Measurements from ENCODE around the gene NUDT16L1.

The NUDT16L1 gene

DNA sequence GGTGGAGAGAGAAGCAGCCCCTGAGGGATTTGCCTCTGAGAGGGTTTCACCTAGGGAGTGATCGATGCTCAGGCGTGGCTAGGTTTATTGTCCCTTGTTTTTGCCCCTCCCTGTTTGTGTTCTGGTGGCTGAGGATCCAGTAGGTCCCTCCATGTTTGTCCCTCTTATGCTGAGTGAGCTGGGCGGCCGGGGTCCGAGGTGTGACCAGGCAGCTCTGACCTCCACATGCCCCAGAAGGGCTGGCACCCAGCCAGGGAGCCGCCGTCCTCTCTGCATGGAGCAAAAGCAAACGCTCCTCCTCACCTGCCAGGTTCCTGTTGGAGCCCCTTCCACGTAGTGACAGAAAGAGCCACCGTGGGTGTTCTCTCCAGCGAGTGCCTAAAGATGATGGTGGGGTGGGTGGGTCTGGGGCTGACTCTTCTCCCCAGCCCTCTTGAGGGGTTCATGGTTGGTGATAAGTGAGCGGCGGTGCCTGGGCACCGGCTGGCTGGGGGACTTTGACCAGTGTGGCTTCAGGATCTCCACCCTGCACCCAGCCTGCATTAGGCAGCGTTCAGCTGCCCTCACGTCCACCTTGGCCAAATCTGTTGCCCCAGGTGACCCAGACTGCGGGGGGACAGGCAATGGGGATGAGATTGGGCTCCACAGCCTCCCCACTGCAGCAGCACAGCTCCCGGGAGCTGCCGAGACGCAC, 14.1 kb upstream of the NUDT16L1 start:
- Histone ChIP-seq H3K9ac (ENCODE audit: insufficient read length) (no peak overlapping the region), H3K27ac (no peak overlapping the region), H3K9me3 (ENCODE audit: low read depth, low read length) (no peaks in the 10 kb centered on the region), H3K4me3 (no peak overlapping the region), H3K36me3 (ENCODE audit: insufficient read depth, low read length) (no peaks in the 10 kb centered on the region)
- DNase-seq (ENCODE audit: low read depth, low spot score): no peak
- TF ChIP-seq EZH2 (IDR thresholded peaks at IDR 0.05) (no peak), FOXP2 (optimal IDR thresholded peaks at IDR 0.05; ENCODE audit: control extremely low read depth, extremely low read length, insufficient read depth) (no peak), POLR2AphosphoS5 (IDR thresholded peaks at IDR 0.05; ENCODE audit: borderline replicate concordance, low read depth, low read length) (no peak)

DNA sequence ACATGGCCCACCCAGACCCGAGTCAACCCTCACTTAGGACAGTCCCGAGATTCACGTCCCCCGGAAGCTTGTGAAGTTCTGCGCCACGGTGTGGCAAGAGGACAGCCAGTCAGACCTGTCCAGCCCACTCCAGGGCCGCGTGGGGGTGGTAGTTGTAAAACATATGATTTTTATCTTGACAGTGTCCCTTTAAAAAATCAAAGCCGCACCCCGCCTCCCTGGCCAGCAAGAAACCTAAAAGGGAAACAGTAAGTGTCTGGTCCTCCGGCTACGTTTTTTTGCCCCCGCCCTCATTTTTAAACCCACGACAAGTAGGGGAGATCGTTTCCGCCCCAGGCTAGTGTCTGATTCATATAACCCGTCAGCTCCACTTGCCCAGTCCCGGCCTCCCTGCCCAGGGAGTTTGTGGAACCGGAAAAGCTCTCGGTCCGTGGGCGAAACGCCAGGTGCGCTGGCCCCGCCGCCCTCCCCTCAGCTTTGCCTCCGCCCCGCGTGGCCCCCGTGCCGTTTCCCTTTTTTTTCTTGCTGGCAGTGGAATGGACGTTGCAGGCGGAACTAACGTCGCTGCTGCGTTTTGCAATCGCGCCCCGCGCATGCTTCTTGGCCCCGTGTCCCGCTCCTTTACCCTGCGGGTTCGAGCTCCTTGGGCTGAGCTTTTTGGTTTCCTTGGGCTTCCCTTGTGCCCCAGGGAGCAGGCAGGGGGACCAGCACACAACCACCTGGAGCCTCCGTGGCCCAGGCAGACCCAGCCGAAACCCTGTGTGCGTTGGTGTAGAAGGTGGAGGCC, 13.3 kb upstream of the NUDT16L1 start:
- Histone ChIP-seq H3K27ac (no peak overlapping the region), H3K4me3 (no peak overlapping the region), H3K9me3 (ENCODE audit: low read depth, low read length) (no peaks in the 10 kb centered on the region), H3K9ac (ENCODE audit: insufficient read length) (no peak overlapping the region), H3K36me3 (ENCODE audit: insufficient read depth, low read length) (no peaks in the 10 kb centered on the region)
- no peak for DNase-seq (ENCODE audit: low read depth, low spot score)
- TF ChIP-seq POLR2AphosphoS5 (IDR thresholded peaks at IDR 0.05; ENCODE audit: borderline replicate concordance, low read depth, low read length): no peak
- no peak for TF ChIP-seq FOXP2 (optimal IDR thresholded peaks at IDR 0.05; ENCODE audit: control extremely low read depth, extremely low read length, insufficient read depth)
- no peak for TF ChIP-seq EZH2 (IDR thresholded peaks at IDR 0.05)

DNA sequence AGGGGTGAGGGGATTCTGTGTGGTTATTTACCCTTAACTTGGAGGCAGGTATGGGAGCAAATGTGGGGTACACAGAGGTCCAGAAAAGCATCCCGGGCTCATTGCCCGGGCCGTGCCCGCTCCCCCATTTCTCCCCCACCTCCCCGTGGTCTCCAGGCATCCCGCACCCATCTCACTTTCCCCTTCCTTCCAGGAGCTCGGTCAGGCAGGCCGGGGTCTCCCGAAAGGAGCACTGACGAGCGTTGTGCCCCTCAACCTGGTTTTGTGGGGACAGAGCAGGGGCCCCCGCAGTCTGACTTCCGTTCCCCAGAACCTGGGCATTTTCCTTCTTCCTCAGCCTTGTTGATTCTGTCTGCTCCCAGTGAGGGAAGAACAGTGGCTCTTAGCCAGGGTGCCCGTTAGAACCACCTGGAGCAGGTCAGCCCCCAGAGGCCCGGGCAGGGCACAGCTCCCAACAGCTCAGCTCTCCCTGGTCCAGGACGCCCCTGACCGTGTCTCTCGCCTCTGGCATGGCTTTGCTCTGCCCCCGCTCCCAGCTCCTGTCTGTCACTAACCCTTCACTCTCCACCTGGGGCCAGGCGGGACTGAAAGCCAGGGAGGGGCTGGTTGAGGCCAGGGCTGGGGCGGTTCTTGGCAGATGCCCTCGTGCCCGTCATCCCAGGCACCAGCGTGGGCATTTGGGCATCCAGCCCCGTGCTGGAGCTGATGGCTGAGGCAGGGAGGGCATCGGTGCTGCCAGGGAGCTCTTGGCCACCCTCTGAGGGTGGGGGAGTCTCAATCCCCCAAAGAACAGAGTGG, 12.5 kb upstream of the NUDT16L1 start:
- Histone ChIP-seq H3K9ac (ENCODE audit: insufficient read length) (no peak overlapping the region), H3K4me3 (no peak overlapping the region), H3K27ac (no peak overlapping the region), H3K36me3 (ENCODE audit: insufficient read depth, low read length) (no peaks in the 10 kb centered on the region), H3K9me3 (ENCODE audit: low read depth, low read length) (no peaks in the 10 kb centered on the region)
- DNase-seq (ENCODE audit: low read depth, low spot score): no peak
- no peak for TF ChIP-seq POLR2AphosphoS5 (IDR thresholded peaks at IDR 0.05; ENCODE audit: borderline replicate concordance, low read depth, low read length)
- TF ChIP-seq EZH2 (IDR thresholded peaks at IDR 0.05): no peak
- no peak for TF ChIP-seq FOXP2 (optimal IDR thresholded peaks at IDR 0.05; ENCODE audit: control extremely low read depth, extremely low read length, insufficient read depth)

DNA sequence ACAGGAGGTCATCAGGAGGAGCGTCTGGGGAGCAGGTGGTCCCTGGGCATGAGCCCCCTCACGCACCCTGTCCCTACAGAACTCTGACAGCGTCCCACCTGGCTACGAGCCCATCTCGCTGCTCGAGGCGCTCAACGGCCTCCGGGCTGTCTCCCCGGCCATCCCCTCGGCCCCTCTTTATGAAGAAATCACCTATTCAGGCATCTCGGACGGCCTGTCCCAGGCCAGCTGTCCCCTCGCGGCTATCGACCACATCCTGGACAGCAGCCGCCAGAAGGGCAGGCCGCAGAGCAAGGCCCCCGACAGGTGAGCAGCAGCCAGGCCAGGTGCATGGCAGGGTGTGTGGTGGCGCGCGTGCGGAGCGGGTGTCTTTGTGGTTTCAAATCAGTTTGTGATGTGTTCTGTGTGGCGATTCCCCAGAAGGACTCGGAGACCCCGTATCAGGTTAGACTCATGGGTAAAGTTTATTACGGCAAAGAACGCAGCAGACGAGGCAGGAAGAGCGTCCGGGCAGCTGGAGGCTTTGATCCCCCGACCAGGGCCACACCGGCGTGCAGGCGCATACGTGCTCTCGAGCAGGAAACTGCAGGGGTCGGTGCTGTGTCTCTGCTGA, 11.8 kb upstream of the NUDT16L1 start:
- DNase-seq (ENCODE audit: low read depth, low spot score): no peak

DNA sequence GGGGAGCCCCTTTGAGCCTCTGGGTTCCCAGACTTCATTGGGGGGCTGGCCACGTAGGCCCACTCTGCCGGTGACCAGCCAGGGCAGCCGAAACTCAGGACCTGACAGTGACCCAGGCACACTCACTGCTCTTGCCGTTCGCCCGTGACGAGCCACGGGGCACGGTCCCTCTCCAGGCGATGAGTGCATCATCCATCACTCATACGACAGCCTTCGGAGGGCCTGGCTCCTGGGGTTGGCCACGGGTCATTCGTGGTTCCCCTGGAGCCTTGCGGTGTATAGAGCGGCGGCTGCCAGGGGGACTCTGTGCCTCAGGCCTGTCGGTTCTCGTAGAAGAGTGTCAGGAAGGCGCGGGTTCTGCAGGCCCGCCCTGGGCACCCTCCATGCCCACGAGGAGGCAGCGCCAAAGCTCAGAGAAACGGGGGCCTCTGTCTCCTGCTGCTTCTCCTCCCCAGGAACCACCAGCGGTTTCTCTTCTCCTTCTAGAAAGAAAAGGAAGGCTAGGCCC, 11.2 kb upstream of the NUDT16L1 start:
- no peaks in the 10 kb centered on the region for H3K36me3 ChIP-seq (ENCODE audit: insufficient read depth, low read length)
- TF ChIP-seq FOXP2 (optimal IDR thresholded peaks at IDR 0.05; ENCODE audit: control extremely low read depth, extremely low read length, insufficient read depth) (no peak), POLR2AphosphoS5 (IDR thresholded peaks at IDR 0.05; ENCODE audit: borderline replicate concordance, low read depth, low read length) (no peak), EZH2 (IDR thresholded peaks at IDR 0.05) (no peak)
- DNase-seq (ENCODE audit: low read depth, low spot score): no peak
- H3K9ac ChIP-seq (ENCODE audit: insufficient read length): no peak overlapping the region
- no peak overlapping the region for H3K4me3 ChIP-seq
- H3K9me3 ChIP-seq (ENCODE audit: low read depth, low read length): no peaks in the 10 kb centered on the region
- no peak overlapping the region for H3K27ac ChIP-seq

More for the DNA sequence above, 11.8 kb upstream of the NUDT16L1 start:
- Histone ChIP-seq H3K36me3 (ENCODE audit: insufficient read depth, low read length) (no peaks in the 10 kb centered on the region), H3K9me3 (ENCODE audit: low read depth, low read length) (no peaks in the 10 kb centered on the region), H3K27ac (no peak overlapping the region), H3K9ac (ENCODE audit: insufficient read length) (no peak overlapping the region), H3K4me3 (no peak overlapping the region)
- TF ChIP-seq EZH2 (IDR thresholded peaks at IDR 0.05): no peak
- no peak for TF ChIP-seq FOXP2 (optimal IDR thresholded peaks at IDR 0.05; ENCODE audit: control extremely low read depth, extremely low read length, insufficient read depth)
- no peak for TF ChIP-seq POLR2AphosphoS5 (IDR thresholded peaks at IDR 0.05; ENCODE audit: borderline replicate concordance, low read depth, low read length)

DNA sequence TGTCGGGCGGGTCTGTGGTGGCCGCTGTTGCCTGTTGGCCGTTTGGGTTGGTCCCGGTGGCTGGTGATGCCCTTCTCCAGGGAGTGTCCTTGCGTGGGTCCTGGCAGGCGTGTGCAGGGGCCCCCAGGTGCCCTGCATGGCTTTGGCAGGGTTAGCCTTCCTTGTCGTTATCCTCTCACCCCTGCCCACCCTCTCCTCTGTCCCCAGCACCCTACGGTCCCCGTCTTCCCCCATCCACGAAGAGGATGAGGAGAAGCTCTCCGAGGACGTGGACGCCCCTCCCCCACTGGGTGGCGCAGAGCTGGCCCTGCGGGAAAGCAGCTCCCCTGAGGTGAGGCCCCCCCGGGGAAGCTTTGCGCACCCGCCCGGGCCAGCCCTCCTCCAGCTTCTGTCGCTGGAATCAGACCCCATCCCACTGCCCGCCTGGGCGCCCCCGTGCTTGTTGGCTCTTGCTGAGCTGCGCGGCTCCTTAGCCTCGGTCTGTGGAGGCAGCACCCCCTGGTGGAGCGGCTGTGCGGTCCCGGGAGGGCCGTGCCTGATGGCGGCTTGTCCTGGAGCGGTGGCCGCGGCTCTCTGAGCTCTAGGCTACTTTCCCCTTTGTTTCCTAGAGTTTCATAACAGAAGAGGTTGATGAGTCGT, 10.6 kb upstream of the NUDT16L1 start:
- no peak overlapping the region for H3K4me3 ChIP-seq
- H3K9me3 ChIP-seq (ENCODE audit: low read depth, low read length): no peaks in the 10 kb centered on the region
- DNase-seq (ENCODE audit: low read depth, low spot score): no peak
- no peak for TF ChIP-seq POLR2AphosphoS5 (IDR thresholded peaks at IDR 0.05; ENCODE audit: borderline replicate concordance, low read depth, low read length)
- TF ChIP-seq FOXP2 (optimal IDR thresholded peaks at IDR 0.05; ENCODE audit: control extremely low read depth, extremely low read length, insufficient read depth): no peak
- no peak for TF ChIP-seq EZH2 (IDR thresholded peaks at IDR 0.05)
- H3K9ac ChIP-seq (ENCODE audit: insufficient read length): no peak overlapping the region
- H3K27ac ChIP-seq: no peak overlapping the region
- no peaks in the 10 kb centered on the region for H3K36me3 ChIP-seq (ENCODE audit: insufficient read depth, low read length)

DNA sequence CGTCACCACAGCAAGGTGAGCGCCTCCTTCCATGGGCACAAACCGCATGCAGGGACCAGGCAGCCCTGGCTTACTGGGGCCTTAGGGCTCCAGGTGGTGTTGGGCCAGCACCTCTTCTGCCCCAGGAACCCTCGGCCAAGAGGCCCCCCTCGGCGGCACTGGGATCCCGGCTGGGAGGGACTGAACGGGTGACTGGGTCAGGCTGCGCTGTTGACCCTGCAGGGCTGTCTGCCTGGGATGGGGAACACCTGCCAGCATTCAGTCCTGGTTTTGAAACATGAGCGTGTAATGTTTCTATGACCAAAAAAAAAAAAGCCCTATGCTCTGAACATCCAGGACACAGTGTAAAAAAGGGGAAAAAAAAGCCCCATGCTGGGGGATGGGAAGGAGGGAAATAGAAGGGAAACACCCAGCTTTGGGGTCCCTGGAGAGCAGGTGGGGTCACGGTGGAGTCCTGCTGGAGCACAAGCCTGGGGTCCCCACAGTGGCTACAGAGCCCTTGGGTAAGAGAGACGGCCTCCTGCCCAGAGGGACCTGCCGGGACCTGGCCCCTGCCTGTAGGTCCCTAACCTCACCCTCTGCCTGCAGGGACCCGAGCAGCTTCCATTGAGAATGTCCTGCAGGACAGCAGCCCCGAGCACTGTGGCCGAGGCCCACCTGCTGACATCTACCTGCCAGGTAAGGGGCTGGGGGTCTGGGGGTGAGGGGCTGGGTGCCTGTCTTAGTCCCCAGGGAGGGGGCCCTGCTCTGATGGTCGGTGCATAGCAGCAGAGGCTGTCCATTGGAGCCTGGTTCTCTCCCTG, 9.9 kb upstream of the NUDT16L1 start:
- H3K4me3 ChIP-seq: no peak overlapping the region
- TF ChIP-seq FOXP2 (optimal IDR thresholded peaks at IDR 0.05; ENCODE audit: control extremely low read depth, extremely low read length, insufficient read depth): no peak
- TF ChIP-seq POLR2AphosphoS5 (IDR thresholded peaks at IDR 0.05; ENCODE audit: borderline replicate concordance, low read depth, low read length): no peak
- TF ChIP-seq EZH2 (IDR thresholded peaks at IDR 0.05): no peak
- no peak overlapping the region for H3K27ac ChIP-seq
- no peaks in the 10 kb centered on the region for H3K36me3 ChIP-seq (ENCODE audit: insufficient read depth, low read length)
- no peaks in the 10 kb centered on the region for H3K9me3 ChIP-seq (ENCODE audit: low read depth, low read length)
- no peak overlapping the region for H3K9ac ChIP-seq (ENCODE audit: insufficient read length)
- no peak for DNase-seq (ENCODE audit: low read depth, low spot score)
